NCI-H526 (cell line): ENCODE data around the gene LUC7L2.
A peak's percentile ranks its signal among the peaks of the same experiment; 100 is the strongest.
"Not testable (repeated sequence)": the region's sequence is repeated elsewhere in the genome, so short reads cannot be mapped to it uniquely, and the experiment has no call there.

Experiments used
- DNase-seq, 2 experiments: peaks; one replicate each; lab custom pipeline; 2025; lab: John Stamatoyannopoulos, UW

LUC7L2 gene

GRCh38 chr7:139359366-139360209 lies at the start of gene LUC7L2:
TSS of gene LUC7L2 (plus strand) at chr7:139359894. CDS start at chr7:139360262, 368 bp downstream.
- DNase-seq: peak; percentile 98 to 100

- DNase-seq: no peak
Measured at GRCh38 chr7:139317939-139318505, 41.7 kb upstream of the LUC7L2 start.

- DNase-seq: peak in 1 of 2 experiments; percentile 13
Measured at GRCh38 chr7:139321071-139321745, 38.5 kb upstream of the LUC7L2 start.

- DNase-seq: not testable (repeated sequence)
Measured at GRCh38 chr7:139324709-139325108, 35.0 kb upstream of the LUC7L2 start.

- no peak for DNase-seq
Measured at GRCh38 chr7:139328375-139328774, 31.3 kb upstream of the LUC7L2 start.

GRCh38 chr7:139329119-139329518 lies 30.6 kb upstream of the LUC7L2 start:
- DNase-seq: no peak

GRCh38 chr7:139330333-139331030 lies 29.2 kb upstream of the LUC7L2 start:
- DNase-seq: no peak

- no peak for DNase-seq
Measured at GRCh38 chr7:139332697-139333359, 26.9 kb upstream of the LUC7L2 start.

GRCh38 chr7:139333443-139333842 lies 26.3 kb upstream of the LUC7L2 start:
- DNase-seq: not testable (repeated sequence)

- no peak for DNase-seq
Measured at GRCh38 chr7:139334399-139335150, 25.1 kb upstream of the LUC7L2 start.

GRCh38 chr7:139339025-139339424 lies 20.7 kb upstream of the LUC7L2 start:
- peak in 1 of 2 experiments; percentile 9 for DNase-seq

- DNase-seq: no peak
Measured at GRCh38 chr7:139339698-139340036, 20.0 kb upstream of the LUC7L2 start.

- DNase-seq: peak; percentile 100
Measured at GRCh38 chr7:139340037-139340807, 19.5 kb upstream of the LUC7L2 start.

GRCh38 chr7:139340808-139341057 lies 19.0 kb upstream of the LUC7L2 start:
- DNase-seq: peak in 1 of 2 experiments; percentile 91

- peak; percentile 92 to 97 for DNase-seq
Measured at GRCh38 chr7:139341058-139341775, 18.5 kb upstream of the LUC7L2 start, which contains the start of gene FMC1. TSS of gene FMC1 (plus strand) at chr7:139341337. CDS start at chr7:139341385, 48 bp downstream.

GRCh38 chr7:139341776-139342226 lies 17.9 kb upstream of the LUC7L2 start:
- DNase-seq: no peak

GRCh38 chr7:139345042-139345441 lies 14.7 kb upstream of the LUC7L2 start:
- no peak for DNase-seq

- DNase-seq: no peak
Measured at GRCh38 chr7:139351027-139351426, 8.7 kb upstream of the LUC7L2 start.

- DNase-seq: no peak
Measured at GRCh38 chr7:139354729-139355128, 5.0 kb upstream of the LUC7L2 start.

GRCh38 chr7:139355320-139355719 lies 4.4 kb upstream of the LUC7L2 start:
- DNase-seq: no peak
